Measurements from ENCODE around the gene CCL17. TPM values are rescaled to one million over a fixed set of nuclear protein-coding genes. Genes with fewer than 3 reads are reported as not detected.

The CCL17 gene
- total and polyA plus RNA-seq, 12 donors: 0.35 to 1.0 TPM; not detected in 10

DNA sequence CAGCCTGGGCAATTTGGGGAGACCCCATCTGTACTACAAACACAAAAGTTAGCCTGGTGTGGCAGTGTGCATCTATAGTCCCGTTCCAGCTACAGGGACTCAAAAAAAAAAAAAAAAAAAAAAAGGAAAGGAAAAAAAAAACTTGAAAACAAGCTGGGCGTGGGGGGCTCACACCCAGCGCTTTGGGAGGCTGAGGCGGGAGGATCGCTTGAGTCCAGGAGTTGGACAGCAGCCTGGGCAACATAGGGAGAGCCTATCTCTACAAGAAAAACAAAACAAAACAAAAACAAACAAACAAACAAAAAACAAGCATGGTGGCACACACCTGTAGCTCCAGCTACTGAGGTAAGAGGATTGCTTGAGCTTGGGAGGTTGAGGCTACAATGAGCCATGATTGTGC is 12.9 kb upstream of the CCL17 start:
- Histone ChIP-seq H3K27me3 (no peaks in the 10 kb centered on the region), H3K27ac (peak overlapping the region in 1 of 10 donors; percentile 60), H3K36me3 (no peaks in the 10 kb centered on the region), H3K4me3 (no peak overlapping the region), H3K4me1 (peaks cover 0 to 43% (median 33%) of the 10 kb centered on the region in 9 donors), H3K9me3 (peaks cover 0 to 6% (median 0%) of the 10 kb centered on the region in 11 donors)
- intact Hi-C loops (cut with DNase I): no loop called here
- no peak for DNase-seq
- TF ChIP-seq, protein P1, sequence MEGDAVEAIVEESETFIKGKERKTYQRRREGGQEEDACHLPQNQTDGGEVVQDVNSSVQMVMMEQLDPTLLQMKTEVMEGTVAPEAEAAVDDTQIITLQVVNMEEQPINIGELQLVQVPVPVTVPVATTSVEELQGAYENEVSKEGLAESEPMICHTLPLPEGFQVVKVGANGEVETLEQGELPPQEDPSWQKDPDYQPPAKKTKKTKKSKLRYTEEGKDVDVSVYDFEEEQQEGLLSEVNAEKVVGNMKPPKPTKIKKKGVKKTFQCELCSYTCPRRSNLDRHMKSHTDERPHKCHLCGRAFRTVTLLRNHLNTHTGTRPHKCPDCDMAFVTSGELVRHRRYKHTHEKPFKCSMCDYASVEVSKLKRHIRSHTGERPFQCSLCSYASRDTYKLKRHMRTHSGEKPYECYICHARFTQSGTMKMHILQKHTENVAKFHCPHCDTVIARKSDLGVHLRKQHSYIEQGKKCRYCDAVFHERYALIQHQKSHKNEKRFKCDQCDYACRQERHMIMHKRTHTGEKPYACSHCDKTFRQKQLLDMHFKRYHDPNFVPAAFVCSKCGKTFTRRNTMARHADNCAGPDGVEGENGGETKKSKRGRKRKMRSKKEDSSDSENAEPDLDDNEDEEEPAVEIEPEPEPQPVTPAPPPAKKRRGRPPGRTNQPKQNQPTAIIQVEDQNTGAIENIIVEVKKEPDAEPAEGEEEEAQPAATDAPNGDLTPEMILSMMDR (IDR thresholded peaks at IDR 0.05): no peak
- no peak for ATAC-seq
- 74 to 76% methylated on average over 5 of the region's 5 CpGs for WGBS, 2 donors

DNA sequence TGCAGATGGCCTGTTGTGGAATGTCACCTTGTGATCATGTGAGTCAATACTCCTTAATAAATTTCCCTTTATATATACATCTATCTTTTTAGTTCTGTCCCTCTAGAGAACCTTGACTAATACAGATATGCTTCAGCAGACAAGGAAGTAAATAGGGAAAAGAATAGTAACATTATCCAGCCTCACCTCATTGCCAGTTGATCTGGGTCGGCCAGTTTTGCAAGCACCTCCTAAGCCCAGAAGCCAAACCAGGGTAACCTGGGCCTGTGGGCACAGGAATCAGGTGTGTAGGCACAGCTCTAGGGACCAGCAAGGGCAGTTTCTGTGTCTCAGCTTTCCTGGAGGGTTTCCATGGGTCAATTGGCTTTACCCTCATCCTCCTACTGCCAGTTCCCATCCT is 11.9 kb upstream of the CCL17 start:
- TF ChIP-seq, protein P1 (IDR thresholded peaks at IDR 0.05): no peak
- H3K9me3 ChIP-seq: peaks cover 0 to 6% (median 0%) of the 10 kb centered on the region in 11 donors
- WGBS, 2 donors: 31 to 93% methylated on average over 1 of the region's 1 CpG
- no peak for ATAC-seq
- H3K27ac ChIP-seq: no peak overlapping the region
- no peaks in the 10 kb centered on the region for H3K27me3 ChIP-seq
- peaks cover 0 to 33% (median 24%) of the 10 kb centered on the region in 9 donors for H3K4me1 ChIP-seq
- H3K4me3 ChIP-seq: no peak overlapping the region
- no peaks in the 10 kb centered on the region for H3K36me3 ChIP-seq
- intact Hi-C loops (cut with DNase I): no loop called here
- no peak for DNase-seq

DNA sequence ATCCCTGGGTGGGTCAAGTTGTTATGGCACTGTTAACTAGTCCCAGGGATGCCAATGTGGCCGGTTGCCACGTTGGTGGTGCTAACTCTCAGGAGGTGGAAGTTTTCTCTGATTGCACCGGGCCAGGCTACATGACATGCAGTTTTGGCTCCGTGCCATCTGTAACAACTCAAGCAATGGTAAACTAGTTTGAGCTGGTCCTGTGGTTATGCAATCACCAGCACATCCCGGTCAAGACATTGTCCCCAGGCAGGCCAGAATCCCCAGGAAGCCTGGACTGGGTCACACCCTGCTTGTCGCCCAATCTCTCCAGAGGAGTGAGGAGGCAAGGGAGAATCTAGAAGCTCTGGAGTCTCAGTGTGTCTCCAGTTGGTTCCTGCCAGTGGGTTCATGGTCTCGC is 10.1 kb upstream of the CCL17 start:
- TF ChIP-seq, protein P1 (IDR thresholded peaks at IDR 0.05): no peak
- peak overlapping the region in 1 of 10 donors; percentile 22 for H3K27ac ChIP-seq
- H3K4me1 ChIP-seq: peaks cover 0 to 21% (median 16%) of the 10 kb centered on the region in 9 donors
- no peaks in the 10 kb centered on the region for H3K27me3 ChIP-seq
- intact Hi-C loops (cut with DNase I): no loop called here
- H3K9me3 ChIP-seq: peaks cover 0 to 6% (median 0%) of the 10 kb centered on the region in 11 donors
- no peak overlapping the region for H3K4me3 ChIP-seq
- ATAC-seq (peak in 7 of 8 donors; percentile 44 to 84 (median 73)), DNase-seq (no peak)
- 46 to 59% methylated on average over 7 of the region's 7 CpGs for WGBS, 2 donors
- H3K36me3 ChIP-seq: no peaks in the 10 kb centered on the region

DNA sequence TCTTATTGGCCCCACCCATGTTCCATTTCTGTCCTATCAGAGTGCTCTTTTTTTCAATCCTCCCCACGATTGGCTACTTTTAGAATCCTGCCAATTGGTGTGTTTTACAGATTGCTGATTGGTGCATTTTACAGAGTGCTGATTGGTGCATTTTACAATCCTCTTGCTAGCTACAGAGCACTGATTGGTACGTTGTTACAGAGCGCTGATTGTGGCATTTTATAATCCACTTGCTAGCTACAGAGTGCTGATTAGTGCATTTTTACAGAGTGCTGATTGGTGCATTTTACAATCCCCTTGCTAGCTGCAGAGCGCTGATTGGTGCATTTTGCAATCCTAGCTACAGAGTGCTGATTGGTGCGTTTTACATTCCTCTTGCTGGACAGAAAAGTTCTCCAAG is 9.5 kb upstream of the CCL17 start:
- H3K4me3 ChIP-seq: no peak overlapping the region
- peaks cover 0 to 6% (median 0%) of the 10 kb centered on the region in 11 donors for H3K9me3 ChIP-seq
- no peak for ATAC-seq
- TF ChIP-seq, protein P1 (IDR thresholded peaks at IDR 0.05): no peak
- peak overlapping the region in 1 of 10 donors; percentile 22 for H3K27ac ChIP-seq
- no peak for DNase-seq
- H3K27me3 ChIP-seq: no peaks in the 10 kb centered on the region
- intact Hi-C loops (cut with DNase I): no loop called here
- 89 to 92% methylated on average over 5 of the region's 5 CpGs for WGBS, 2 donors
- H3K4me1 ChIP-seq: peaks cover 0 to 21% (median 16%) of the 10 kb centered on the region in 9 donors
- no peaks in the 10 kb centered on the region for H3K36me3 ChIP-seq

All from heart right ventricle (tissue), 16 donors.